ENCODE measurements around the gene EPS8L2.

- no peak for TF ChIP-seq CTCF (IDR thresholded peaks at IDR 0.05)
- TF ChIP-seq POLR2AphosphoS5 (IDR thresholded peaks at IDR 0.05), result no peak
- no peak for TF ChIP-seq POLR2A (IDR thresholded peaks at IDR 0.05)
- TF ChIP-seq EP300 (IDR thresholded peaks at IDR 0.05; ENCODE audit: low read depth), result no peak
Observed at GRCh38 chr11:733072-733471, 27.0 kb downstream of the EPS8L2 start.
